ENCODE results near the gene CNOT4. TPM values are rescaled to one million over a fixed set of nuclear protein-coding genes. Genes with fewer than 3 reads are reported as not detected.

Gene CNOT4
- total RNA-seq, 4 donors from 2014 or later, result 16.8 to 26.0 (median 20.0) TPM

DNA sequence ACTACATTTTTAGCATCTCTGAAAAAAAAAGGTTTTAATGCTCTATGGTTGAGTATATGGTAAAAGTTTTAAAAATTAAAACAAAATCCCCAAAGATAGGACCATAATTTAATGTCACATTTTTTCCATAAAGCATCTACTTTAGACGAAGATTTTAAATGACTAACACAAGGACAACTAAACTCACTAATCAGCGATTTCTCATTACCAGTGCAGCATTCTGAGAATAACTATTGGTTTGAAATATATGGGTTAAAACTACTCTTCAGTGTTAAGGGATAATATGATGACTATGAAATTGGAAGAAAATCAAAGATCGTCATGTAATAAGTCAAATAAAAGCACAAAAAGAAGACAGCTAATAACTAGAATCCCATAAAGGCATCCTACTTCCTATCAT, 118.4 kb downstream of the CNOT4 start:
- H3K27me3 ChIP-seq, result no peaks in the 10 kb centered on the region
- no peak overlapping the region for H3K27ac ChIP-seq
- H3K4me1 ChIP-seq, result peaks cover 0 to 13% (median 4%) of the 10 kb centered on the region in 4 donors
- TF ChIP-seq POLR2A (IDR thresholded peaks at IDR 0.05), result no peak
- peaks cover 0 to 29% (median 4%) of the 10 kb centered on the region in 3 donors for H3K36me3 ChIP-seq
- no peak for DNase-seq (ENCODE audit: low spot score in 2 of 2)
- no peak overlapping the region for H3K4me3 ChIP-seq
- 80 to 83% methylated on average over 3 of the region's 3 CpGs for WGBS, 2 donors
- no peaks in the 10 kb centered on the region for H3K9me3 ChIP-seq

DNA sequence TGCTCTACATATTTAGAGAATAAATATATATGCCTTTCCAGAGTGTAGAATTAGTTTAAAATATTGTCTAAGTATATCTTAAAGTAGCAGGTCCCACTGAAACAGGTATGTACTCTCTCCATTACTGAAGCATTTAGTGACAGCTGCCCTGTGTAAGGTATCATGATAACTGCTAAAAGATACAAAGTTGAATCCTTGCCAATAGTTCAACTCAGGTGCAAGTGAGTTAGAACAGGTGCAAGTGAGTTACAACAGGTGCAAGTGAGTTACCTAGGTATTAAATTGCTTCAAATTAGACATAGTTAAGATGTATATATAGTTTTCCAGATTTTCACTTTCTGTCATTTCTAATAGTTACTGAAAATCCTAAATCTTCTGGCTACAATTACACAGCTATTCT, 119.1 kb downstream of the CNOT4 start:
- no peak for DNase-seq (ENCODE audit: low spot score in 2 of 2)
- H3K27ac ChIP-seq, result no peak overlapping the region
- TF ChIP-seq, protein P1, sequence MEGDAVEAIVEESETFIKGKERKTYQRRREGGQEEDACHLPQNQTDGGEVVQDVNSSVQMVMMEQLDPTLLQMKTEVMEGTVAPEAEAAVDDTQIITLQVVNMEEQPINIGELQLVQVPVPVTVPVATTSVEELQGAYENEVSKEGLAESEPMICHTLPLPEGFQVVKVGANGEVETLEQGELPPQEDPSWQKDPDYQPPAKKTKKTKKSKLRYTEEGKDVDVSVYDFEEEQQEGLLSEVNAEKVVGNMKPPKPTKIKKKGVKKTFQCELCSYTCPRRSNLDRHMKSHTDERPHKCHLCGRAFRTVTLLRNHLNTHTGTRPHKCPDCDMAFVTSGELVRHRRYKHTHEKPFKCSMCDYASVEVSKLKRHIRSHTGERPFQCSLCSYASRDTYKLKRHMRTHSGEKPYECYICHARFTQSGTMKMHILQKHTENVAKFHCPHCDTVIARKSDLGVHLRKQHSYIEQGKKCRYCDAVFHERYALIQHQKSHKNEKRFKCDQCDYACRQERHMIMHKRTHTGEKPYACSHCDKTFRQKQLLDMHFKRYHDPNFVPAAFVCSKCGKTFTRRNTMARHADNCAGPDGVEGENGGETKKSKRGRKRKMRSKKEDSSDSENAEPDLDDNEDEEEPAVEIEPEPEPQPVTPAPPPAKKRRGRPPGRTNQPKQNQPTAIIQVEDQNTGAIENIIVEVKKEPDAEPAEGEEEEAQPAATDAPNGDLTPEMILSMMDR (IDR thresholded peaks at IDR 0.05), result no peak
- no peak for TF ChIP-seq EP300 (IDR thresholded peaks at IDR 0.05)
- no peak for TF ChIP-seq POLR2A (IDR thresholded peaks at IDR 0.05)
- no peaks in the 10 kb centered on the region for H3K9me3 ChIP-seq
- H3K4me3 ChIP-seq, result no peak overlapping the region
- peaks cover 0 to 29% (median 4%) of the 10 kb centered on the region in 3 donors for H3K36me3 ChIP-seq
- H3K27me3 ChIP-seq, result no peaks in the 10 kb centered on the region
- peaks cover 0 to 13% (median 4%) of the 10 kb centered on the region in 4 donors for H3K4me1 ChIP-seq

DNA sequence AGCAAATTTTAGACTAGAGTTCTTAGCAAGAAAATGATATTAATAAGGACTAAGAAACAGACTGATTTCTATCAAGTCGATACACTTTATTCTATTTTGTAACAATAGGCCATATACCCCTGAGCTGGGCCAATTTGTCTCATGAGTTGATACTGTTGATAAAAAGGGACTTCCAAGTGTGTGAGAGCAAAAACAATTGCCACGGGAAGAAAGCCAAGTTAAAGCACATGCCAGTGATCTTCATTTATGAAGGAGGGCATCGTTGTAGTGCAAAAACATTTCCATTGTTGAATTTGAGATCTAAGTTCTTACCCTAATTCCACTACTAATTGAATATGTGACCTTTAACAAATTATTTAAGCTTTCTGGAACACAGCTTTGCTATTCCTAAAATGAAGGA, 119.9 kb downstream of the CNOT4 start:
- Histone ChIP-seq H3K9me3 (no peaks in the 10 kb centered on the region), H3K36me3 (peaks cover 0 to 20% (median 4%) of the 10 kb centered on the region in 3 donors), H3K4me3 (no peak overlapping the region), H3K27ac (no peak overlapping the region), H3K4me1 (peaks cover 0 to 20% (median 4%) of the 10 kb centered on the region in 4 donors), H3K27me3 (no peaks in the 10 kb centered on the region)
- no peak for DNase-seq (ENCODE audit: low spot score in 2 of 2)
- WGBS, 2 donors, result 43 to 50% methylated on average over 3 of the region's 3 CpGs
- TF ChIP-seq, protein P1 (IDR thresholded peaks at IDR 0.05), result no peak
- no peak for TF ChIP-seq POLR2A (IDR thresholded peaks at IDR 0.05)
- TF ChIP-seq EP300 (IDR thresholded peaks at IDR 0.05), result no peak

DNA sequence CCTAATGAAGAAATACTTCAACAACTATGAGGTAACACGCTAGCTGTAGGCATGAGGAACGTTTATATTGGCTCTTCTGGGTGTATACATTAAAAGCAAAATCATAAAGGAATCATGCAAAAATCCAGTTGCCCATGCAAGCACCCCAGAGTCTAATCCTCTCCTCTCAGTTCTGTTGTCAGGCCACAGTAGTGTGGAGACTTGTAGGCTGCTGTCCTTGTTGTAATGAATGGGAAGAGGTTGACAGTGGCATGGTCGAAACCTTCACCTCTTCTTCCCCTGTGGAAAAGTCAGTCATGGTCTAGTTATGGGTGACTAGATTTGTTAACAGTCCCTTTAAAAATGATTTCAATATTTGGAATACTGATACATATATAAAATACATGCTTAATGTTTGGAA, 121.3 kb downstream of the CNOT4 start:
- 86 to 89% methylated on average over 3 of the region's 3 CpGs for WGBS, 2 donors

DNA sequence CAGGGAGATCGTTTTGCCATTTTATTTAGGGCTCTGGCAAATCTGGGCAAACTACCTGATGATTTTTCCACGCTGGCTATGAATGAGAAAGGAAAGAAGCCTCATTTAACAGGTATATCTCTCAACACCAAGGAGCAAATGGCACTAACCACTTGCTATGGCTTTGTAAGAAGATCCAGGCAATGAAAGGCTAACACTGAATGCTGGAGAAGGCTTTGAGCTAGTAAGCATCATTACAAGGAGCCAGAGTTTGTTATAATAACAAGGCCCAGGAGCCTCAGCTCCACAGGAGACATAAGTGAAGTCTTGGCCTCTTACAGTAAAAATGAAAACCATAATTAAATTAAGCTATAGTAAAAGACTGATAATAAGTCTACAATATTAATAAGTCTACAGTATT, 123.1 kb downstream of the CNOT4 start:
- 80 to 81% methylated on average over 2 of the region's 2 CpGs for WGBS, 2 donors
- no peak overlapping the region for H3K4me3 ChIP-seq
- H3K36me3 ChIP-seq, result peaks cover 0 to 7% (median 0%) of the 10 kb centered on the region in 3 donors
- no peaks in the 10 kb centered on the region for H3K9me3 ChIP-seq
- no peak overlapping the region for H3K27ac ChIP-seq
- H3K27me3 ChIP-seq, result no peaks in the 10 kb centered on the region
- H3K4me1 ChIP-seq, result peaks cover 0 to 20% (median 4%) of the 10 kb centered on the region in 4 donors
- TF ChIP-seq EP300 (IDR thresholded peaks at IDR 0.05) (no peak), POLR2A (IDR thresholded peaks at IDR 0.05) (no peak)
- TF ChIP-seq, protein P1 (IDR thresholded peaks at IDR 0.05), result no peak
- no peak for DNase-seq (ENCODE audit: low spot score in 2 of 2)

More for the DNA sequence above, 121.3 kb downstream of the CNOT4 start:
- TF ChIP-seq EP300 (IDR thresholded peaks at IDR 0.05) (no peak), POLR2A (IDR thresholded peaks at IDR 0.05) (no peak)
- TF ChIP-seq, protein P1 (IDR thresholded peaks at IDR 0.05), result no peak
- Histone ChIP-seq H3K4me1 (peaks cover 0 to 20% (median 4%) of the 10 kb centered on the region in 4 donors), H3K36me3 (peaks cover 0 to 12% (median 0%) of the 10 kb centered on the region in 3 donors), H3K27ac (no peak overlapping the region), H3K27me3 (no peaks in the 10 kb centered on the region), H3K4me3 (no peak overlapping the region), H3K9me3 (no peaks in the 10 kb centered on the region)
- no peak for DNase-seq (ENCODE audit: low spot score in 2 of 2)

DNA sequence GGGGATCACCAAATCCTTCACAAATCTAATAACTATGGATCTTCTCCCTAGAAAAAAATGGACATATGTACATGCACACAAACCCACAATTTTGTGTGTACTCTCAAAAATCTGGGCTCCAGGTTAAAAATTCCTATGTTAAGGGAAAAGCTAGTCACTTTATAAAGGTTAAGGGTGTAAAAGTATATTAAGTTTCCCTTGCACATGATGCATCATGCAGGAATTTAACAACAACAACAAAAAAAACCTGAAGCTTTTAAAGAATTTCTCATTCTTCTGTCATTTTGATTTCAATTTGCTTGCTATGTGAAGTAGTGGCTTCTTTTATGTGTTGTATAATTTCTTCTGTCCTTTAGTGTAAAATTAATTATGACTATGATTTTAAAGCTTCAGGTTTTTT, 123.7 kb downstream of the CNOT4 start:
- no peaks in the 10 kb centered on the region for H3K27me3 ChIP-seq
- H3K36me3 ChIP-seq, result peaks cover 0 to 7% (median 0%) of the 10 kb centered on the region in 3 donors
- no peak overlapping the region for H3K4me3 ChIP-seq
- no peak for DNase-seq (ENCODE audit: low spot score in 2 of 2)
- H3K9me3 ChIP-seq, result no peaks in the 10 kb centered on the region
- H3K27ac ChIP-seq, result no peak overlapping the region
- H3K4me1 ChIP-seq, result peaks cover 0 to 20% (median 4%) of the 10 kb centered on the region in 4 donors
- TF ChIP-seq, protein P1 (IDR thresholded peaks at IDR 0.05), result no peak

Data from tibial nerve (tissue), 4 donors.